Breast epithelium (tissue), 4 donors: Measurements from ENCODE around the gene FSTL4. TPM values are rescaled to one million over a fixed set of nuclear protein-coding genes. Genes with fewer than 3 reads are reported as not detected.

Experiments used
- DNase-seq, 2 donors: peaks; one replicate each; pipeline ENCODE4 v3.0.0-alpha.2; 2019; ENCODE audit warnings: low spot score in 2 of 2
- H3K27ac ChIP-seq, 2 donors: fragments of 200-600 bp; sonication (generic) in 1 of 2; one replicate each; pipeline ENCODE4 v1.5.1; 2016 to 2019; ENCODE audit warnings: mild to moderate bottlenecking in 1 of 2
- H3K27me3 ChIP-seq, 2 donors: fragments of 200-600 bp; sonication (generic) in 1 of 2; one replicate each; pipeline versions ENCODE4 v1.5.1 to v1.6.0; 2017 to 2019; ENCODE audit warnings: control low read depth in 1 of 2, mild to moderate bottlenecking in 1 of 2
- H3K36me3 ChIP-seq: fragments of 200-600 bp; one replicate; pipeline ENCODE4 v1.5.1; 2019
- H3K4me1 ChIP-seq, 2 donors: fragments of 200-600 bp; sonication (generic); one replicate each; pipeline ENCODE4 v1.5.1; 2016 to 2019; ENCODE audit warnings: control low read depth in 1 of 2
- H3K4me3 ChIP-seq, 3 donors: fragments of 200-600 bp; sonication (generic); 1 replicate in 2 of 3; 2 replicates in 1 of 3; pipeline ENCODE4 v1.5.1; 2016 to 2019; ENCODE audit warnings: mild to moderate bottlenecking in 3 of 3, moderate library complexity in 2 of 3
- H3K9me3 ChIP-seq, 2 donors: fragments of 200-600 bp; sonication (generic) in 1 of 2; one replicate each; pipeline ENCODE4 v1.5.1; 2016 to 2019; ENCODE audit warnings: control low read depth in 1 of 2
- CTCF ChIP-seq, 3 donors: fragments of 450-650 bp; IDR thresholded peaks; one replicate each; pipeline ENCODE4 v1.5.1; 2016 to 2017; ENCODE audit warnings: antibody characterized with exemption in 3 of 3, mild to moderate bottlenecking in 3 of 3, moderate library complexity in 3 of 3
- POLR2A ChIP-seq: fragments of 450-650 bp; IDR thresholded peaks from one replicate; pipeline ENCODE4 v1.6.1; 2016; ENCODE audit warnings: antibody characterized with exemption, mild to moderate bottlenecking, moderate library complexity
- POLR2AphosphoS5 ChIP-seq, 3 donors: sonication (generic); formaldehyde crosslinking; IDR thresholded peaks; one replicate each; pipeline ENCODE4 v1.6.1; 2017; ENCODE audit warnings: antibody characterized with exemption in 3 of 3
- intact Hi-C: fragments of 100-400 bp; cut with DNase I; formaldehyde crosslinking; loops from one replicate; pipeline ENCODE4 v1.15.1; 2023; ENCODE audit warnings: low total_unique reads
- total RNA-seq, 3 donors: library from RNA; depleted of rRNA; stranded (reverse); fragments of >200 nt; gene quantifications; one replicate each; pipeline ENCODE4 v1.1.0, GENCODE V29; 2016

FSTL4 gene
- total RNA-seq, 3 donors from 2014 or later: 0.16 to 0.98 (median 0.88) TPM

- Histone ChIP-seq H3K9me3 (no peaks in the 10 kb centered on the region), H3K27ac (no peak overlapping the region), H3K27me3 (no peaks in the 10 kb centered on the region), H3K4me1 (no peaks in the 10 kb centered on the region), H3K4me3 (no peak overlapping the region), H3K36me3 (no peaks in the 10 kb centered on the region)
- DNase-seq: no peak
- TF ChIP-seq POLR2AphosphoS5 (IDR thresholded peaks at IDR 0.05): no peak
- TF ChIP-seq POLR2A: no peak
- TF ChIP-seq CTCF (IDR thresholded peaks at IDR 0.05): no peak
- intact Hi-C loops: no loop called here
Measured at GRCh38 chr5:133527311-133527710, 85.0 kb downstream of the FSTL4 start.

- Histone ChIP-seq H3K36me3 (no peaks in the 10 kb centered on the region), H3K27me3 (no peaks in the 10 kb centered on the region), H3K27ac (no peak overlapping the region), H3K9me3 (no peaks in the 10 kb centered on the region), H3K4me1 (no peaks in the 10 kb centered on the region), H3K4me3 (no peak overlapping the region)
- DNase-seq: no peak
- TF ChIP-seq POLR2A (no peak), POLR2AphosphoS5 (IDR thresholded peaks at IDR 0.05) (no peak)
- intact Hi-C loops: no loop called here
Measured at GRCh38 chr5:133526368-133526767, 86.0 kb downstream of the FSTL4 start.

GRCh38 chr5:133525126-133525525 is 87.2 kb downstream of the FSTL4 start:
- Histone ChIP-seq H3K36me3 (no peaks in the 10 kb centered on the region), H3K4me3 (no peak overlapping the region), H3K9me3 (no peaks in the 10 kb centered on the region), H3K27me3 (no peaks in the 10 kb centered on the region), H3K4me1 (no peaks in the 10 kb centered on the region), H3K27ac (no peak overlapping the region)
- DNase-seq: no peak
- TF ChIP-seq POLR2AphosphoS5 (IDR thresholded peaks at IDR 0.05): no peak
- no peak for TF ChIP-seq CTCF (IDR thresholded peaks at IDR 0.05)
- intact Hi-C loops: no loop called here

- intact Hi-C loops: no loop called here
- no peak for TF ChIP-seq POLR2A
- TF ChIP-seq CTCF (IDR thresholded peaks at IDR 0.05): no peak
- TF ChIP-seq POLR2AphosphoS5 (IDR thresholded peaks at IDR 0.05): no peak
Measured at GRCh38 chr5:133524666-133525065, 87.7 kb downstream of the FSTL4 start.

GRCh38 chr5:133523961-133524586 is 88.3 kb downstream of the FSTL4 start:
- intact Hi-C loops: no loop called here
- Histone ChIP-seq H3K4me3 (no peak overlapping the region), H3K9me3 (no peaks in the 10 kb centered on the region), H3K27ac (no peak overlapping the region), H3K36me3 (no peaks in the 10 kb centered on the region), H3K4me1 (no peaks in the 10 kb centered on the region), H3K27me3 (no peaks in the 10 kb centered on the region)
- no peak for DNase-seq
- TF ChIP-seq CTCF (IDR thresholded peaks at IDR 0.05) (no peak), POLR2AphosphoS5 (IDR thresholded peaks at IDR 0.05) (no peak), POLR2A (no peak)

More at GRCh38 chr5:133524666-133525065, 87.7 kb downstream of the FSTL4 start:
- no peaks in the 10 kb centered on the region for H3K9me3 ChIP-seq
- no peaks in the 10 kb centered on the region for H3K27me3 ChIP-seq
- DNase-seq: no peak
- no peaks in the 10 kb centered on the region for H3K4me1 ChIP-seq
- no peak overlapping the region for H3K27ac ChIP-seq
- no peaks in the 10 kb centered on the region for H3K36me3 ChIP-seq
- H3K4me3 ChIP-seq: no peak overlapping the region
